Measurements from ENCODE around the gene PODNL1. TPM values are rescaled to one million over a fixed set of nuclear protein-coding genes. Genes with fewer than 3 reads are reported as not detected.

Gene PODNL1
- total and polyA plus RNA-seq, 2 experiments from 2014 or later: 0.24 TPM; not detected in 1

DNA sequence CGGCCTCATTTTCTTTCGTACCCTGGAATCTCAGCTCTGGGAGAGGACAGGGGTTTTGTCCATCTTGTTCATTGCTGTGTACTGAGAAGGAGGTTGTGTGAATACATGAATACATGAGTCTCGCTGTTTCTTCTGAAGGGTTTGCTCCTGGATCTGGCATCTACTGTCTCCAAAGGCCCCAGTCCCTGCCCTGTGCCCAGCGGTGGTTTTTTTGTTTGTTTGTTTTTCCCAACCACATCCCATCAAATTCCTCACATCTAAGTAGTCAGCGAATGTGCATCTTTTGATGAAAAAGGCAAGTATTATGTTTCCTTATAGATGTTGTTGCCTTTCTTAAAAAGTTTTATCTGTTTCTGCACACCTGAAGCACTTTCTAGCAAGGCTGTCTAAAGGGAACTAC, 26.6 kb upstream of the PODNL1 start:
- ATAC-seq (no peak), DNase-seq (ENCODE audit: low spot score) (no peak)
- Histone ChIP-seq H3K79me2 (replicated peaks; ENCODE audit: insufficient read depth) (no peaks in the 10 kb centered on the region), H3K36me3 (ENCODE audit: insufficient read depth) (no peaks in the 10 kb centered on the region), H3K9me2 (ENCODE audit: insufficient read depth) (no peaks in the 10 kb centered on the region), H3K4me1 (ENCODE audit: insufficient read depth) (no peaks in the 10 kb centered on the region; the same call in 1 of the 2 replicates), H3K4me3 (no peak overlapping the region), H3F3A (replicated peaks; ENCODE audit: low read depth) (0 out of 2 replicates have a peak, but pooled peaks cover 6% of the 10 kb centered on the region), H4K20me1 (replicated peaks; ENCODE audit: insufficient read depth) (no peaks in the 10 kb centered on the region), H3K27ac (ENCODE audit: low read depth) (no peak overlapping the region), H3K4me2 (no peak overlapping the region), H2AFZ (no peak overlapping the region), H3K27me3 (ENCODE audit: insufficient read depth) (peaks cover 11% of the 10 kb centered on the region)
- Mint-ChIP-seq H3K4me3 (no peak overlapping the region), H3K36me3 (ENCODE audit: low read depth) (peaks cover 33% of the 10 kb centered on the region), H3K27me3 (ENCODE audit: insufficient read depth, low read depth, poor library complexity) (peaks cover 26% of the 10 kb centered on the region), H3K4me1 (peaks cover 5% of the 10 kb centered on the region), H3K9me3 (no peaks in the 10 kb centered on the region), H3K27ac (no peak overlapping the region)
- TF ChIP-seq NANOG (IDR thresholded peaks at IDR 0.05; ENCODE audit: borderline replicate concordance) (no peak), STAT1 (IDR thresholded peaks at IDR 0.05; ENCODE audit: unreplicated experiment) (no peak), EZH2 (IDR thresholded peaks at IDR 0.05; ENCODE audit: low read depth, unreplicated experiment) (no peak)
- TF ChIP-seq, protein P1, sequence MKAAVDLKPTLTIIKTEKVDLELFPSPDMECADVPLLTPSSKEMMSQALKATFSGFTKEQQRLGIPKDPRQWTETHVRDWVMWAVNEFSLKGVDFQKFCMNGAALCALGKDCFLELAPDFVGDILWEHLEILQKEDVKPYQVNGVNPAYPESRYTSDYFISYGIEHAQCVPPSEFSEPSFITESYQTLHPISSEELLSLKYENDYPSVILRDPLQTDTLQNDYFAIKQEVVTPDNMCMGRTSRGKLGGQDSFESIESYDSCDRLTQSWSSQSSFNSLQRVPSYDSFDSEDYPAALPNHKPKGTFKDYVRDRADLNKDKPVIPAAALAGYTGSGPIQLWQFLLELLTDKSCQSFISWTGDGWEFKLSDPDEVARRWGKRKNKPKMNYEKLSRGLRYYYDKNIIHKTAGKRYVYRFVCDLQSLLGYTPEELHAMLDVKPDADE (IDR thresholded peaks at IDR 0.05): no peak

DNA sequence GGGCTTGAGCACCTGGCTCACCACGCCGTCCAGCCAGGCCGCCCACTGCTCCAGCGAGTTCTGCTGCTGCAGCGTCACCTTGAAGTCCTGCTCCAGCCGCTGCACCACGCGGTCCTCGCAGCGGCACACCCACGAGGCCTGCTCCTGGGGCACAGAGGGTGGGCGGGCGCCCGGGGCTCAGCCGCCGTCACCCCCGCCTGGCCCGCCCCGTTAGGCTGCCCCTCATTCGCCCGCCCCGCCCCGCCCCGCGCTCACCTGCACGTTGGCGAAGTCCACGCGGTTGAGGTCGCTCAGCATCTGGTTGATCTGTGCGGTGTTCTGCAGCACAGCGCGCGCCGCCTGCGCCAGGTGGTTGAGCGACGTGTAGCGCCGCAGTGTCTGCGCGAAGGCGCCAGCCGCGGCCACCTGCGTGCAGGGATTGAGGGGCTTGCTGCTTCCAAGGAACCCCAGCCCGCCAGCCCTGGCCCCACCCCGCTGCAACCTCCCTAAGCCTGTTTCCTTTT, 25.4 kb upstream of the PODNL1 start:
- H3K9me3 Mint-ChIP-seq: no peaks in the 10 kb centered on the region
- Histone ChIP-seq H3K27ac (ENCODE audit: low read depth) (no peak overlapping the region), H3K4me3 (peak overlapping the region; percentile 82), H3K4me1 (ENCODE audit: insufficient read depth) (no peaks in the 10 kb centered on the region; the same call in 1 of the 2 replicates), H3K79me2 (replicated peaks; ENCODE audit: insufficient read depth) (no peaks in the 10 kb centered on the region), H4K20me1 (replicated peaks; ENCODE audit: insufficient read depth) (no peaks in the 10 kb centered on the region), H2AFZ (peak overlapping the region; percentile 80; the same call in 1 of the 2 replicates), H3K36me3 (ENCODE audit: insufficient read depth) (no peaks in the 10 kb centered on the region), H3K27me3 (ENCODE audit: insufficient read depth) (peaks cover 11% of the 10 kb centered on the region), H3F3A (replicated peaks; ENCODE audit: low read depth) (0 out of 2 replicates have a peak, but pooled peaks cover 6% of the 10 kb centered on the region), H3K4me2 (peak overlapping the region; percentile 96), H3K9me2 (ENCODE audit: insufficient read depth) (no peaks in the 10 kb centered on the region)
- TF ChIP-seq POLR2AphosphoS5 (IDR thresholded peaks at IDR 0.05; ENCODE audit: low read depth) (peak; percentile 67; the same call in 1 of the 2 replicates), JUNB (IDR thresholded peaks at IDR 0.05; ENCODE audit: unreplicated experiment) (no peak), STAT1 (IDR thresholded peaks at IDR 0.05; ENCODE audit: unreplicated experiment) (no peak), CREB1 (CRISPR knock-in tag; IDR thresholded peaks at IDR 0.05; ENCODE audit: low read depth) (0 out of 2 replicates have a peak, but pooled peaks have one; percentile 22)
- peaks cover 5% of the 10 kb centered on the region for H3K4me1 Mint-ChIP-seq
- H3K36me3 Mint-ChIP-seq (ENCODE audit: low read depth): peaks cover 31% of the 10 kb centered on the region
- peaks cover 26% of the 10 kb centered on the region for H3K27me3 Mint-ChIP-seq (ENCODE audit: insufficient read depth, low read depth, poor library complexity)
- DNase-seq (ENCODE audit: low spot score): peak; percentile 82
- H3K27ac Mint-ChIP-seq: no peak overlapping the region
- H3K4me3 Mint-ChIP-seq: peak overlapping the region; percentile 63; the same call in 2 of the 3 replicates
- ATAC-seq: peak; percentile 46
